MM.1S (cell line): ENCODE measurements around the gene COBL.

Experiments
- CTCF ChIP-seq: fragments of 300-600 bp; sonication (generic); IDR thresholded peaks from 2 replicates; pipeline ENCODE4 v1.5.1; 2016; ENCODE audit warnings: antibody characterized with exemption, low read length, mixed read lengths
- EZH2 ChIP-seq: fragments of 300-600 bp; sonication (generic); optimal IDR thresholded peaks from 2 replicates; pipeline ENCODE3; 2017; ENCODE audit warnings: low read depth, mild to moderate bottlenecking, antibody characterized with exemption, low read length, mixed read lengths
- EZH2phosphoT487 ChIP-seq: fragments of 300-600 bp; sonication (generic); IDR thresholded peaks from 2 replicates; pipeline ENCODE4 v1.6.1; 2018; ENCODE audit warnings: antibody characterized with exemption, low read length

- TF ChIP-seq CTCF: no peak
- no peak for TF ChIP-seq EZH2
- TF ChIP-seq EZH2phosphoT487: no peak
Measured at GRCh38 chr7:51278797-51279196, 37.8 kb downstream of the COBL start.
